Heart left ventricle (tissue), 13 donors: ENCODE measurements around the gene MRC2.

Source experiments
- POLR2A ChIP-seq, 2 donors: fragments of 450-650 bp; IDR thresholded peaks; one replicate each; pipeline ENCODE4 v1.6.1; 2017; ENCODE audit warnings: antibody characterized with exemption in 2 of 2, mild to moderate bottlenecking in 2 of 2, moderate library complexity in 2 of 2
- TF ChIP-seq, protein P1 (sequence below), 12 donors: fragments of 200-600 bp; sonication (generic) in 4 of 12; IDR thresholded peaks; one replicate each; pipeline versions ENCODE4 v1.5.0 to v1.8.0; 2018 to 2022; ENCODE audit warnings: antibody characterized with exemption in 12 of 12, mild to moderate bottlenecking in 5 of 12
- donor health status: ischemic (EF 13 %, LVEDD 7.1; RV severe dilation, severe dysfunction).
- donor health status: DM: no; HTN: yes; CAD: no.
- donor health status: DM: no; HTN: no; CAD: no.
- donor health status: ischemic (EF 25% LVEDD 6.9; RV normal size, moderate dysfunction).
- donor health status: ischemic (EF 25% LVEDD 5.7; RV mildly dilated, moderate dysfunction).
- donor health status: ischemic (EF 35%, LVEDD 5.7; RV mildly dilated, moderate dysfunction).
- donor health status: nonischemic (EF 11% LVEDD 7.7; RV severe dilation, severe dysfunction).
- donor health status: DM: yes; HTN: yes; CAD: no.
- donor health status: PGD.
- donor health status: ischemic (EF 29% LVEDD 5.4; RV normal size, mild dysfunction).
- donor health status: nonischemic (EF 23%, LVEDD 6.1; RV moderate dilation, normal function).

DNA sequence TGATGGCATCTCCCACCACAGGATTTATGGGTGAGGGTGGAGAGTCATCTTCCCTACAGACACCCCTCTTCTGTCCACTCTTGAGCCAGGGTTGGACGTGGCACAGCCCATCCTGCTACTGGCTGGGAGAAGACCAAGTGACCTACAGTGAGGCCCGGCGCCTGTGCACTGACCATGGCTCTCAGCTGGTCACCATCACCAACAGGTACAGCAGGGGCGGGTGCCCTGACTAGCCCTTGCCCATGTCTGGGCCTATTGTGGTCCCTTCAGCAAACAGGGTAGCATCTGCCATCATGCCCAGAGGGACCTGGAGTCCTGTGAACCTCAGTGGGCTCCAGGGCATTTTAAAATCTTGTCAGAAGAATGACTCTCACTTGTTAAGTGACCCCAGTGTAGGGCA, 48.2 kb downstream of the MRC2 start:
- no peak for TF ChIP-seq POLR2A (IDR thresholded peaks at IDR 0.05)
- TF ChIP-seq, protein P1, sequence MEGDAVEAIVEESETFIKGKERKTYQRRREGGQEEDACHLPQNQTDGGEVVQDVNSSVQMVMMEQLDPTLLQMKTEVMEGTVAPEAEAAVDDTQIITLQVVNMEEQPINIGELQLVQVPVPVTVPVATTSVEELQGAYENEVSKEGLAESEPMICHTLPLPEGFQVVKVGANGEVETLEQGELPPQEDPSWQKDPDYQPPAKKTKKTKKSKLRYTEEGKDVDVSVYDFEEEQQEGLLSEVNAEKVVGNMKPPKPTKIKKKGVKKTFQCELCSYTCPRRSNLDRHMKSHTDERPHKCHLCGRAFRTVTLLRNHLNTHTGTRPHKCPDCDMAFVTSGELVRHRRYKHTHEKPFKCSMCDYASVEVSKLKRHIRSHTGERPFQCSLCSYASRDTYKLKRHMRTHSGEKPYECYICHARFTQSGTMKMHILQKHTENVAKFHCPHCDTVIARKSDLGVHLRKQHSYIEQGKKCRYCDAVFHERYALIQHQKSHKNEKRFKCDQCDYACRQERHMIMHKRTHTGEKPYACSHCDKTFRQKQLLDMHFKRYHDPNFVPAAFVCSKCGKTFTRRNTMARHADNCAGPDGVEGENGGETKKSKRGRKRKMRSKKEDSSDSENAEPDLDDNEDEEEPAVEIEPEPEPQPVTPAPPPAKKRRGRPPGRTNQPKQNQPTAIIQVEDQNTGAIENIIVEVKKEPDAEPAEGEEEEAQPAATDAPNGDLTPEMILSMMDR (IDR thresholded peaks at IDR 0.05) = no peak
